Stimulated activated CD8-positive, alpha-beta memory T cell treated with anti-CD3 and anti-CD28 coated beads, Interleukin-7, amount 100 ng/mL, for 48 hours (primary cell): Measurements from ENCODE around the gene HSPA1B.

ENCODE experiments used
- DNase-seq, 2 donors: peaks; one replicate each; pipeline ENCODE4 v3.0.0-alpha.2; 2020; ENCODE audit warnings: low read depth in 1 of 2; ENCODE audit errors: extremely low read depth in 1 of 2

Gene HSPA1B

DNA sequence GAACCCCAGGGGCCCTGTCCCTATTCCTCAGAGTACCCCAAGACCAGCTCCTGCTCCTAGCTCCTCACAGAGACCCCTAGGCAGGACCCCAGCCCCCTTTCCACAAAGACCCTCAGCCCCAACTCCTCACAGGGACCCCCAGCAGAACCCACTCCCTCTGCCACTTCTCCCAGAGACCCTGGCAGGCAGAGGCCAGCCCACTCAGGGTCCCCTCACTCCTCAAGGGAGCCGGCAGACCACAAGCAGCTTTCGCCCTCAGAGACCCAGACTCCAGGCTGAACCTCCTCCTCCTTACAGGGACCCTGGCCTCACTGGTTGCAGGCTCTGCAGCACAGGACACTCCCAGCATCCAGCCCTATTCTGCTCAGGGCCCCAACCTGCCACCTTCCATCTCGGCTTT, 50.7 kb downstream of the HSPA1B start:
- no peak for DNase-seq

DNA sequence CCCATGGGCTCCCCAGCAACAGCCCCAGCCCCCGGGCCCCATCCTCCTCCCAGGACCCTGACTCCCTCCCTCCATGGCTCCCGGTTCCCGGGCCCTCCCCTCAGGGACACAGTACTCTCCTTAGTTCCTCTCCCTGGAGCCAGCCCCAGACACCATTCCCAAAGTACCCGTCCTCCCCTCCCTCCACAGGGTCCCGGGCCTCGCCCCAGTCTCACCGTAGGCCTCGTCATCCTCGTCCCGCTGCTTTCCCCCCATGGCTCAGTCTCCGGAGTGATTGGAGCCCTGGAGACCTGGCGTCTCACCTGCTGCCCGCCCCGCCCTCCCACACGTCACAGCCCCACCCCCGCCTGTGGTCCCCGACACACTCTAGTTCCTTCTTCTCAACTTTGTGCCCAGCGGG, 51.2 kb downstream of the HSPA1B start, which contains the start of gene SLC44A4:
Gene SLC44A4, minus strand, starts transcription at position 272 of the 400 bp plus-strand sequence. Its CDS starts 17 bp downstream, at position 255.
- DNase-seq, result no peak

DNA sequence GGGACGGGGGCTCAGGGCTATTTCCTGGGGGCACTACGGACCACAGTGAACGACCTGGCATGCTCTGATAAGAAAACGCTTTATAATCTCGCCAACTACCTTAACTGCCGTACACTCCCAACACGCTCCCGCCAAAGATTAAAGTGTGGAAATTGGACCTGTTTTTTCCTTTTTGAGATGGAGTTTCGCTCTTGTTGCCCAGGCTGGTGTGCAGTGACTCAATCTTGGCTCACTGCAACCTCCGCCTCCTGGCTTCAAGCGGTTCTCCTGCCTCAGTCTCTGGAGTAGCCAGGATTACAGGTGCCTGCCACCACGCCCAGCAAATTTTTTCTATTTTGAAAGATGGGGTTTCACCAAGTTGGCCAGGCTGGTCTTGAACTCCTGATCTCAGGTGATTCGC, 51.6 kb downstream of the HSPA1B start:
- DNase-seq, result no peak
